ENCODE data around the gene ELN.

DNA sequence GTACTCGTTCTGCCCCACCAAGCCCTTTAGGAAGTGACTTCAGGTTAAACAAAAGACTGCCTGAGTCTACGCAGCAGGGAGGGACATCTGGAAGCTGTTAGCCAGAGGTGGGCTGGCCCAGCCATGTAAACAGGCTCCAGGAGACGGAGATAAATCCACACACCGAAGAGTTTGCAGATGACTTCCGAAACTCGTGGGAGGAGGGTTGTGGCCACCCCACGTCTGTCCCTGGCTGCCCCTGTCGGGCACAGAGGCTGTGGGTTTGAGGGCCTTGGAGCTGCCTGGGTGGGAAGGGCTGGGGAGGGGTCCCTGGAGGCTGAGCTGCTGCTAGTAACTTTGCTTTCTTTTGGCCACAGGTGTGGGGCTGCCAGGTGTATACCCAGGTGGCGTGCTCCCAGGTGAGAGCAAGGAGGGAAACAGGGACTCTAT lies 15.6 kb downstream of the ELN start:
- TF ChIP-seq EZH2 (IDR thresholded peaks at IDR 0.05; ENCODE audit: insufficient read depth, poor library complexity, severe bottlenecking), result no peak
- TF ChIP-seq EZH2phosphoT487 (IDR thresholded peaks at IDR 0.05; ENCODE audit: insufficient read depth, low read depth), result no peak
